HepG2 (cell line): ENCODE data around the gene CYTH1. TPM values are rescaled to one million over a fixed set of nuclear protein-coding genes. Genes with fewer than 3 reads are reported as not detected.

Experiments used
- AGO2 ChIP-seq: fragments of 200-400 bp; formaldehyde crosslinking; optimal IDR thresholded peaks from 2 replicates; pipeline ENCODE3; 2017; ENCODE audit warnings: mild to moderate bottlenecking, low read depth, low read length, moderate library complexity
- FOXM1 ChIP-seq: sonication (generic); formaldehyde crosslinking; IDR thresholded peaks from 2 replicates; pipeline ENCODE4 v1.5.0; 2020; ENCODE audit warnings: missing genetic modification reagents
- GATAD2A ChIP-seq: IDR thresholded peaks from 2 replicates; pipeline ENCODE4 v1.6.1; 2016
- HDAC6 ChIP-seq: fragments of 200-600 bp; sonication (generic); IDR thresholded peaks from 2 replicates; pipeline ENCODE4 v1.7.0; 2017; ENCODE audit warnings: mild to moderate bottlenecking, antibody characterized with exemption, low read length, low read depth
- HES4 ChIP-seq: sonication (generic); formaldehyde crosslinking; IDR thresholded peaks from 2 replicates; pipeline ENCODE4 v1.9.0; 2021; ENCODE audit warnings: mild to moderate bottlenecking, missing genetic modification reagents, borderline replicate concordance
- HNF4A ChIP-seq: sonication (generic); formaldehyde crosslinking; IDR thresholded peaks from 2 replicates; pipeline ENCODE4 v1.4.0; 2020; ENCODE audit warnings: missing genetic modification reagents
- JUND ChIP-seq: sonication (generic); formaldehyde crosslinking; IDR thresholded peaks from 2 replicates; pipeline ENCODE4 v1.8.0; 2022; ENCODE audit warnings: mild to moderate bottlenecking, missing genetic modification reagents
- MEIS2 ChIP-seq: sonication (generic); formaldehyde crosslinking; IDR thresholded peaks from 2 replicates; pipeline ENCODE4 v1.9.0; 2021; ENCODE audit warnings: mild to moderate bottlenecking, missing genetic modification reagents
- NFATC3 ChIP-seq: sonication (generic); formaldehyde crosslinking; IDR thresholded peaks from 2 replicates; pipeline ENCODE4 v1.5.1; 2020; ENCODE audit warnings: mild to moderate bottlenecking, missing genetic modification reagents
- PCBP1 ChIP-seq: fragments of 200-400 bp; formaldehyde crosslinking; IDR thresholded peaks from 2 replicates; pipeline ENCODE4 v1.6.1; 2017; ENCODE audit warnings: mild to moderate bottlenecking, low read depth, low read length, borderline replicate concordance
- SNRNP70 ChIP-seq: fragments of 200-400 bp; formaldehyde crosslinking; IDR thresholded peaks from 2 replicates; pipeline ENCODE4 v1.6.1; 2017; ENCODE audit warnings: mild to moderate bottlenecking, low read depth, low read length, moderate library complexity
- SOX13 ChIP-seq, 3 experiments: fragments of 450-650 bp in 1 of 3; sonication (generic) in 1 of 3; formaldehyde crosslinking in 1 of 3; IDR thresholded peaks in 2 of 3; conservative IDR thresholded peaks in 1 of 3; 2 replicates each; pipeline versions ENCODE4 v1.5.0 to v1.6.1; 2016 to 2020; ENCODE audit warnings: antibody characterized with exemption in 1 of 3, mild to moderate bottlenecking in 1 of 3, missing compliant biosample characterization in 1 of 3, missing genetic modification reagents in 1 of 3, moderate library complexity in 1 of 3
- TBP ChIP-seq: sonication (generic); formaldehyde crosslinking; IDR thresholded peaks from 2 replicates; pipeline ENCODE4 v1.5.0; 2020; ENCODE audit warnings: missing genetic modification reagents
- ZC3H4 ChIP-seq: sonication (generic); formaldehyde crosslinking; IDR thresholded peaks from 2 replicates; pipeline ENCODE4 v1.4.0; 2020; ENCODE audit warnings: missing genetic modification reagents, borderline replicate concordance
- ZFAT ChIP-seq: sonication (generic); formaldehyde crosslinking; conservative IDR thresholded peaks from 2 replicates; pipeline ENCODE4 v1.8.1; 2023; ENCODE audit warnings: missing genetic modification reagents, inconsistent platforms
- ZMAT3 ChIP-seq: sonication (generic); formaldehyde crosslinking; conservative IDR thresholded peaks from 2 replicates; pipeline ENCODE4 v1.7.0; 2021; ENCODE audit warnings: missing genetic modification reagents
- ZNF121 ChIP-seq: sonication (generic); formaldehyde crosslinking; IDR thresholded peaks from 2 replicates; pipeline ENCODE4 v1.5.0; 2020; ENCODE audit warnings: mild to moderate bottlenecking, missing genetic modification reagents
- ZNF124 ChIP-seq: sonication (generic); formaldehyde crosslinking; IDR thresholded peaks from 2 replicates; pipeline ENCODE4 v1.4.0; 2020; ENCODE audit warnings: missing genetic modification reagents
- ZNF468 ChIP-seq: sonication (generic); formaldehyde crosslinking; IDR thresholded peaks from 2 replicates; pipeline ENCODE4 v1.8.0; 2022; ENCODE audit warnings: mild to moderate bottlenecking, moderate library complexity, missing genetic modification reagents
- ZNF530 ChIP-seq: sonication (generic); formaldehyde crosslinking; IDR thresholded peaks from 2 replicates; pipeline ENCODE4 v1.5.0; 2020; ENCODE audit warnings: low read depth, mild to moderate bottlenecking, missing genetic modification reagents
- ZNF670 ChIP-seq: sonication (generic); formaldehyde crosslinking; IDR thresholded peaks from 2 replicates; pipeline ENCODE4 v1.8.0; 2022; ENCODE audit warnings: mild to moderate bottlenecking, missing genetic modification reagents, borderline replicate concordance
- ZSCAN25 ChIP-seq: sonication (generic); formaldehyde crosslinking; IDR thresholded peaks from 2 replicates; pipeline ENCODE4 v1.8.0; 2022; ENCODE audit warnings: mild to moderate bottlenecking, missing genetic modification reagents
- ZZZ3 ChIP-seq: sonication (generic); formaldehyde crosslinking; IDR thresholded peaks from 2 replicates; pipeline ENCODE4 v1.4.0; 2020; ENCODE audit warnings: missing genetic modification reagents, mild to moderate bottlenecking, borderline replicate concordance
- polyA plus RNA-seq, 8 experiments: library from polyadenylated mRNA; depleted of rRNA in 3 of 8; stranded (reverse) in 7 of 8; unstranded in 1 of 8; fragments of >200 nt; fragmentation: Illumina TruSeq in 4 of 8; extraction: Trizol in 4 of 8; gene quantifications; 2 replicates each; pipeline versions ENCODE4 v1.2.1 to v1.2.3, GENCODE V29; 2011 to 2016; ENCODE audit warnings: low read depth in 4 of 8, missing spikeins in 1 of 8, mixed read lengths in 1 of 8; ENCODE audit not compliant: insufficient read depth in 1 of 8
- total RNA-seq, 5 experiments: library from RNA; depleted of rRNA; stranded (reverse); fragments of >200 nt; fragmentation: Illumina TruSeq; extraction: Trizol; gene quantifications; 2 replicates each; pipeline ENCODE4 v1.2.3, GENCODE V29; 2016; ENCODE audit warnings: low read depth in 1 of 5
- TF ChIP-seq, protein P1 (sequence below): sonication (generic); formaldehyde crosslinking; IDR thresholded peaks from 2 replicates; pipeline ENCODE4 v1.8.1; 2023; ENCODE audit warnings: missing genetic modification reagents, inconsistent platforms, borderline replicate concordance
- TF ChIP-seq, protein P2 (sequence below): sonication (generic); formaldehyde crosslinking; IDR thresholded peaks from 2 replicates; pipeline ENCODE4 v1.8.0; 2022; ENCODE audit warnings: missing genetic modification reagents, mild to moderate bottlenecking, moderate library complexity, borderline replicate concordance
- TF ChIP-seq, protein P3 (sequence below): sonication (generic); formaldehyde crosslinking; IDR thresholded peaks from 2 replicates; pipeline ENCODE4 v1.4.0; 2020; ENCODE audit warnings: mild to moderate bottlenecking, missing genetic modification reagents, borderline replicate concordance

Gene CYTH1
- total and polyA plus RNA-seq, 2 of the 13 experiments (the other 11 are each of a cell fraction or from before 2014, with no cell fraction given) = 20.1 to 48.9 TPM

DNA sequence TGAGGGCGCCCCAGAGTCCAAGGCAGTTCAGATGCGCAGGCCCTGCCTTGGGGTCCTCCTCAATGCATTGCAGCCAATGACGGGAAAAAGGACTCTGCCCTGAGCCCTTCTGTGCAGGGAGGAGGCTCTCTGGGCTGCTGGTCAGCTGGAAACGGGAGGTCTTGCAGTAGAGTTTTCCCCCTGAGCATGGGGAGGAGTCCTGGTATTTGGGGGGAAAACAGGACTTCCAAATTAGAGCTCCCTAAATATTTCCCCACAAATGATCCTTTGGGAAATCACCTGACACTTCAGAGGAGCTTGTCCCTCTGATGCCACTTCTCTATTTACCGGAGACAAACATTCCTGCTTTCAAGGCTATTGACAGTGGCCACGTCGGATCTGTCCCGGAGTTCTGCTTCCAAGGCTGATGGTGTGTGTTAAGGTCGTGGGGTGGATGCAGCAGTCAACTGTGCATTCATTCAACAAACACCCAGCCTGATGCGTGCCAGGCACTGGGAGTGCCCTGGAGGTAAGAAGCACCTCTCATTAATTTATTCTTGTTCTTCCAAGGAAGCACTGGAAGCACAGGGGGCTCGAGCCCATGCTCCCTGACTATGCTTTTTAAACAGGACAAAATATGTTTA, 131.9 kb downstream of the CYTH1 start (continued):
- TF ChIP-seq ZZZ3 = no peak
- TF ChIP-seq AGO2 = no peak
- peak; percentile 87 for TF ChIP-seq ZSCAN25 (CRISPR knock-in tag)
- peak; percentile 98 for TF ChIP-seq MEIS2 (CRISPR knock-in tag)
- TF ChIP-seq SOX13 (IDR thresholded peaks at IDR 0.05) = peak; percentile 76
- TF ChIP-seq SOX13 (CRISPR knock-in tag; conservative IDR thresholded peaks at IDR 0.05 in 1 of 2, IDR thresholded peaks at IDR 0.05 in 1 of 2) = peak in 1 of 2 experiments; percentile 92; a peak in 2 of 4 replicates
- TF ChIP-seq ZNF670 (CRISPR knock-in tag) = no peak
- peak; percentile 87; the same call in 1 of the 2 replicates for TF ChIP-seq ZNF124 (CRISPR knock-in tag)
- peak; percentile 66; the same call in 1 of the 2 replicates for TF ChIP-seq NFATC3 (CRISPR knock-in tag)
- TF ChIP-seq ZC3H4 (CRISPR knock-in tag) = no peak
- TF ChIP-seq PCBP1 = no peak
- peak; percentile 86 for TF ChIP-seq HNF4A (CRISPR knock-in tag)
- TF ChIP-seq GATAD2A (CRISPR knock-in tag) = peak; percentile 100
- no peak for TF ChIP-seq FOXM1 (CRISPR knock-in tag)
- no peak for TF ChIP-seq ZNF530
- no peak for TF ChIP-seq SNRNP70
- TF ChIP-seq ZFAT (CRISPR knock-in tag) = no peak
- TF ChIP-seq, protein P1, sequence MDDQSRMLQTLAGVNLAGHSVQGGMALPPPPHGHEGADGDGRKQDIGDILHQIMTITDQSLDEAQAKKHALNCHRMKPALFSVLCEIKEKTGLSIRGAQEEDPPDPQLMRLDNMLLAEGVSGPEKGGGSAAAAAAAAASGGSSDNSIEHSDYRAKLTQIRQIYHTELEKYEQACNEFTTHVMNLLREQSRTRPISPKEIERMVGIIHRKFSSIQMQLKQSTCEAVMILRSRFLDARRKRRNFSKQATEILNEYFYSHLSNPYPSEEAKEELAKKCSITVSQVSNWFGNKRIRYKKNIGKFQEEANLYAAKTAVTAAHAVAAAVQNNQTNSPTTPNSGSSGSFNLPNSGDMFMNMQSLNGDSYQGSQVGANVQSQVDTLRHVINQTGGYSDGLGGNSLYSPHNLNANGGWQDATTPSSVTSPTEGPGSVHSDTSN (CRISPR knock-in tag) = no peak
- TF ChIP-seq TBP (CRISPR knock-in tag) = no peak
- no peak; the same call in 1 of the 2 replicates for TF ChIP-seq JUND
- TF ChIP-seq ZNF468 (CRISPR knock-in tag) = 0 out of 2 replicates have a peak, but pooled peaks have one; percentile 42
- TF ChIP-seq ZMAT3 = peak; percentile 69
- TF ChIP-seq, protein P2, sequence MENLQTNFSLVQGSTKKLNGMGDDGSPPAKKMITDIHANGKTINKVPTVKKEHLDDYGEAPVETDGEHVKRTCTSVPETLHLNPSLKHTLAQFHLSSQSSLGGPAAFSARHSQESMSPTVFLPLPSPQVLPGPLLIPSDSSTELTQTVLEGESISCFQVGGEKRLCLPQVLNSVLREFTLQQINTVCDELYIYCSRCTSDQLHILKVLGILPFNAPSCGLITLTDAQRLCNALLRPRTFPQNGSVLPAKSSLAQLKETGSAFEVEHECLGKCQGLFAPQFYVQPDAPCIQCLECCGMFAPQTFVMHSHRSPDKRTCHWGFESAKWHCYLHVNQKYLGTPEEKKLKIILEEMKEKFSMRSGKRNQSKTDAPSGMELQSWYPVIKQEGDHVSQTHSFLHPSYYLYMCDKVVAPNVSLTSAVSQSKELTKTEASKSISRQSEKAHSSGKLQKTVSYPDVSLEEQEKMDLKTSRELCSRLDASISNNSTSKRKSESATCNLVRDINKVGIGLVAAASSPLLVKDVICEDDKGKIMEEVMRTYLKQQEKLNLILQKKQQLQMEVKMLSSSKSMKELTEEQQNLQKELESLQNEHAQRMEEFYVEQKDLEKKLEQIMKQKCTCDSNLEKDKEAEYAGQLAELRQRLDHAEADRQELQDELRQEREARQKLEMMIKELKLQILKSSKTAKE (CRISPR knock-in tag) = peak; percentile 92
- peak; percentile 99 for TF ChIP-seq ZNF121 (CRISPR knock-in tag)
- TF ChIP-seq, protein P3, sequence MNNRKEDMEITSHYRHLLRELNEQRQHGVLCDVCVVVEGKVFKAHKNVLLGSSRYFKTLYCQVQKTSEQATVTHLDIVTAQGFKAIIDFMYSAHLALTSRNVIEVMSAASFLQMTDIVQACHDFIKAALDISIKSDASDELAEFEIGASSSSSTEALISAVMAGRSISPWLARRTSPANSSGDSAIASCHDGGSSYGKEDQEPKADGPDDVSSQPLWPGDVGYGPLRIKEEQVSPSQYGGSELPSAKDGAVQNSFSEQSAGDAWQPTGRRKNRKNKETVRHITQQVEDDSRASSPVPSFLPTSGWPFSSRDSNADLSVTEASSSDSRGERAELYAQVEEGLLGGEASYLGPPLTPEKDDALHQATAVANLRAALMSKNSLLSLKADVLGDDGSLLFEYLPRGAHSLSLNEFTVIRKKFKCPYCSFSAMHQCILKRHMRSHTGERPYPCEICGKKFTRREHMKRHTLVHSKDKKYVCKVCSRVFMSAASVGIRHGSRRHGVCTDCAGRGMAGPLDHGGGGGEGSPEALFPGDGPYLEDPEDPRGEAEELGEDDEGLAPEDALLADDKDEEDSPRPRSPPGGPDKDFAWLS (CRISPR knock-in tag) = no peak; the same call in none of the 2 replicates
- no peak for TF ChIP-seq HDAC6
- no peak for TF ChIP-seq HES4 (CRISPR knock-in tag)
